Esophagus mucosa (tissue), 1 donor: ENCODE data around the gene FBN3. TPM values are rescaled to one million over a fixed set of nuclear protein-coding genes. Genes with fewer than 3 reads are reported as not detected.

ENCODE experiments used
- ATAC-seq: fragments of 200-7000 bp; cut with Tn5 transposase; one replicate; pipeline ENCODE4 v1.9.1; 2020
- total RNA-seq: library from RNA; stranded (reverse); gene quantifications from one replicate; pipeline ENCODE4 v1.2.4, GENCODE V29; 2023
- donor health status: DM: yes; HTN: yes; CAD: no.

FBN3 gene
- total RNA-seq, 1 donor from 2014 or later, result 0.16 TPM

- peak; percentile 52 for ATAC-seq
These were observed 757 bp downstream of the FBN3 start for GRCh38 chr19:8148410-8149260.

GRCh38 chr19:8148088-8148409 lies 1.3 kb downstream of the FBN3 start:
- no peak for ATAC-seq

- no peak for ATAC-seq
These were observed 1.8 kb downstream of the FBN3 start for GRCh38 chr19:8147582-8147978.

GRCh38 chr19:8146877-8147581 lies 2.4 kb downstream of the FBN3 start:
- no peak for ATAC-seq

- ATAC-seq, result no peak
These were observed 5.0 kb downstream of the FBN3 start for GRCh38 chr19:8144273-8144995.

- no peak for ATAC-seq
These were observed 6.4 kb downstream of the FBN3 start for GRCh38 chr19:8143041-8143440.

- ATAC-seq, result no peak
These were observed 6.9 kb downstream of the FBN3 start for GRCh38 chr19:8142513-8142900.

GRCh38 chr19:8141726-8142512 lies 7.5 kb downstream of the FBN3 start:
- ATAC-seq, result no peak

- ATAC-seq, result no peak
These were observed 11.2 kb downstream of the FBN3 start for GRCh38 chr19:8138201-8138600.

GRCh38 chr19:8137425-8137824 lies 12.0 kb downstream of the FBN3 start:
- ATAC-seq, result no peak

- ATAC-seq, result peak; percentile 15
These were observed 13.3 kb downstream of the FBN3 start for GRCh38 chr19:8135946-8136618.

- no peak for ATAC-seq
These were observed 16.4 kb downstream of the FBN3 start for GRCh38 chr19:8132858-8133458.

GRCh38 chr19:8131517-8131916 lies 17.9 kb downstream of the FBN3 start:
- peak; percentile 15 for ATAC-seq

GRCh38 chr19:8129061-8129618 lies 20.3 kb downstream of the FBN3 start:
- peak; percentile 30 for ATAC-seq

GRCh38 chr19:8128551-8128950 lies 20.8 kb downstream of the FBN3 start:
- no peak for ATAC-seq

GRCh38 chr19:8127311-8127710 lies 22.1 kb downstream of the FBN3 start:
- ATAC-seq, result no peak

GRCh38 chr19:8126511-8126910 lies 22.9 kb downstream of the FBN3 start:
- peak; percentile 17 for ATAC-seq

- ATAC-seq, result no peak
These were observed 23.4 kb downstream of the FBN3 start for GRCh38 chr19:8126008-8126407.

- ATAC-seq, result no peak
These were observed 25.7 kb downstream of the FBN3 start for GRCh38 chr19:8123683-8124082.

GRCh38 chr19:8120636-8121480 lies 28.5 kb downstream of the FBN3 start:
- ATAC-seq, result no peak
